ENCODE data around the gene KLK3.
"Not testable (repeated sequence)": the region's sequence is repeated elsewhere in the genome, so short reads cannot be mapped to it uniquely, and the experiment has no call there.

KLK3 gene

GRCh38 chr19:50870417-50871089, 15.8 kb downstream of the KLK3 start:
- DNase-seq: no peak

- no peak for DNase-seq
Measured at GRCh38 chr19:50873056-50873455, 18.3 kb downstream of the KLK3 start, which contains the start of gene KLK2. TSS of gene KLK2 (plus strand) at chr19:50873439. CDS start at chr19:50873474, 35 bp downstream.

GRCh38 chr19:50874211-50874610, 19.5 kb downstream of the KLK3 start:
- no peak for DNase-seq

GRCh38 chr19:50875795-50876422, 21.2 kb downstream of the KLK3 start:
- no peak for DNase-seq

- no peak for DNase-seq
Measured at GRCh38 chr19:50876456-50876855, 21.7 kb downstream of the KLK3 start.

GRCh38 chr19:50877338-50877737, 22.6 kb downstream of the KLK3 start:
- DNase-seq: no peak

DNA sequence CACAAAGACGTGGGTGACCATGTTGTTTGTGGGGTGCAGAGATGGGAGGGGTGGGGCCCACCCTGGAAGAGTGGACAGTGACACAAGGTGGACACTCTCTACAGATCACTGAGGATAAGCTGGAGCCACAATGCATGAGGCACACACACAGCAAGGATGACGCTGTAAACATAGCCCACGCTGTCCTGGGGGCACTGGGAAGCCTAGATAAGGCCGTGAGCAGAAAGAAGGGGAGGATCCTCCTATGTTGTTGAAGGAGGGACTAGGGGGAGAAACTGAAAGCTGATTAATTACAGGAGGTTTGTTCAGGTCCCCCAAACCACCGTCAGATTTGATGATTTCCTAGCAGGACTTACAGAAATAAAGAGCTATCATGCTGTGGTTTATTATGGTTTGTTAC, 24.1 kb downstream of the KLK3 start:
- DNase-seq: no peak

DNA sequence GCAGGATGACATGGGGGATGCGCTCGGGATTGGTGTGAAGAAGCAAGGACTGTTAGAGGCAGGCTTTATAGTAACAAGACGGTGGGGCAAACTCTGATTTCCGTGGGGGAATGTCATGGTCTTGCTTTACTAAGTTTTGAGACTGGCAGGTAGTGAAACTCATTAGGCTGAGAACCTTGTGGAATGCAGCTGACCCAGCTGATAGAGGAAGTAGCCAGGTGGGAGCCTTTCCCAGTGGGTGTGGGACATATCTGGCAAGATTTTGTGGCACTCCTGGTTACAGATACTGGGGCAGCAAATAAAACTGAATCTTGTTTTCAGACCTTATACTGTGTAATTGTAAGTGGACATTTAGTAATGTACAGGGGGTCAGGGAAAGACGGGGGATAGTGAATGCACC, 25.5 kb downstream of the KLK3 start:
- no peak for DNase-seq

- no peak for DNase-seq
Measured at GRCh38 chr19:50882188-50882587, 27.5 kb downstream of the KLK3 start.

GRCh38 chr19:50889638-50890037, 34.9 kb downstream of the KLK3 start:
- no peak for DNase-seq

DNA sequence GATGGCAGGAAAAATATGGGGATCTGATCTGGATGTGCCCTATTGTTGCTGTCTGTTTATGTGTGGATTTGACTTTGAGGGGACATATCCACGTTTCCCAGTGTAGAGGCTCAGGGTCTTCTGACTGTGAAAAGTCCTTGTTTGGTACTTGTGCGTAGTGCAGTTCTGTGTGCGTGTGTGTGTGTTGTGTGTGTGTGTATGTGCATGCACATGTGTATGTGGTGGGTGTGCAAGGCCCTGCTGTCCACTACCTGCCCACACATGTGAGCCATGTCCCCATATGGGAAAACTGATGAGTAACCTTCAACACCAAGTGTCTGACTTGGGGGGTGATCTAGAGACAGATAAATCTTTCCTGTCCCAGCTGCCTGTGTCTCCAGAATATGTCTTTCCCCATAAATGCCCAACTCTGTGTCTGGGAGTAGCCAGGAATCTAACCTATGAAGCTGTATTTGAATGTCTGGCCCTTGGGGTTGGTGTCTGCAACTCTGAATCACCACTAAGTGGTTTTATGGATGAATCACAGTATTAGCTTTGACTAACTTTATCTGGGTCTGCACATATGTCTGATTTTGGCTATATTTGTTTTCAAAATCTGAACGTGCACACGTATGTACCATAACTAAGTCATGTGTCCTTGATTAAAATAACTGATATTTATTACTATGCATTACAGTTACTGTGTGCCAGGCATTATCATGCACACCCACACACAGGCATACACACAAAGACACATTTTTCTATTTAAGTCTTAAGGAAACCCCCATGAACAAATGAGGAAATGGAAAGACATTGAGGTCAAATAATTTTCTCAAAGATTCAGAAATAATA, 35.9 kb downstream of the KLK3 start:
- DNase-seq: peak; percentile 48

GRCh38 chr19:50891253-50891625, 36.5 kb downstream of the KLK3 start:
- no peak for DNase-seq

DNA sequence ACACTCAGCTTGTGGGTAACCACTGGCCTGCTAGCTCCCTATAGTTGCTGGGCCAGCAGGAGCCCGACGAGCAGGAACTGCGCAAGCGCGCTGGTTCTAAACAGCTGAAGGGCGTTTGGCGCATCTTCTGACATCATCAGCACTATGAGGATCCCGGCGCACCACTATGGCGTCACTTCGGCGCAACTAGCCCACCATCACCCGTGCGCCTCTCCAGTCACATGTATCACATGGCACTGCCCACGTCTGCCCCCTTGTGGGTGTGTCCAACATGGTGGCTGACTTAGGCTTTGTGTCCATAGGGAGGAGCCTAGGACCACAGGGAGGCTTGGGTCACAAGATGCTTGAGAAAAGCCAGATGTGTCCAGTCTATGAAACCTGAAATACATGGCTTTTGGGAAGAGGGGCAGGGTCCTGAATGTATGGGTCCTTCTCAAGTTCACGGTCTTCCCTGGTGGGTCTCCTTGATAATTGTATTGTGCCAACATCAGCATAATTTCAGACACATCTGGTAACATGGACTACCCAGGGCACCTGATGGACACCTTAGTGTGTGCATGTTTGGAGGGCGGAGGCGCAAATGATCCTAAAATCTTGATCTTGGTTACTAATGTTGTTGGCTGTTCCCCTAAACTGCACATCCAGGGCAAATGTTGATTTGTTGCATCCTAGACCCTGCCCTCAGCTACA, 38.5 kb downstream of the KLK3 start:
- no peak for DNase-seq

- no peak for DNase-seq
Measured at GRCh38 chr19:50894478-50895356, 40.0 kb downstream of the KLK3 start.

DNA sequence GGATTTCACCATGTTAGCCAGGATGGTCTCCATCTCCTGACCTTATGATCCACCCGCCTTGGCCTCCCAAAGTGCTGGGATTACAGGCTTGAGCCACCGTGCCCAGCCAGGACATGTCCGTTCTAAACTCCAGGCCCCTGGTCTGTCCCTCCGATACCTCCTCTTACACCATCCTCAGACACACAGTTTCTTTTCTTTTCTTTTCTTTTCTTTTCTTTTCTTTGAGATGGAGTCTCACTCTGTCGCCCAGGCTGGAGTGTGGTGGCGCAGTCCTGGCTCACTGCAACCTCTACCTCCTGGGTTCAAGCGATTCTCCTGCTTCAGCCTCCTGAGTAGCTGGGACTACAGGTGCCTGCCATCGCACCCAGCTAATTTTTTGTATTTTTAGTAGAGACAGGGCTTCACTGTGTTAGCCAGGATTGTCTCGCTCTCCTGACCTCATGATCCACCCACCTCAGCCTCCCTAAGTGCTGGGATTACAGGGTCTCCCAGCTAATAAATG, 41.4 kb downstream of the KLK3 start:
- DNase-seq: not testable (repeated sequence)

- DNase-seq: peak; percentile 47
Measured at GRCh38 chr19:50896591-50897190, 42.0 kb downstream of the KLK3 start.

GRCh38 chr19:50897191-50897607, 42.5 kb downstream of the KLK3 start:
- no peak for DNase-seq

GRCh38 chr19:50897612-50898011, 42.9 kb downstream of the KLK3 start:
- DNase-seq: no peak

DNA sequence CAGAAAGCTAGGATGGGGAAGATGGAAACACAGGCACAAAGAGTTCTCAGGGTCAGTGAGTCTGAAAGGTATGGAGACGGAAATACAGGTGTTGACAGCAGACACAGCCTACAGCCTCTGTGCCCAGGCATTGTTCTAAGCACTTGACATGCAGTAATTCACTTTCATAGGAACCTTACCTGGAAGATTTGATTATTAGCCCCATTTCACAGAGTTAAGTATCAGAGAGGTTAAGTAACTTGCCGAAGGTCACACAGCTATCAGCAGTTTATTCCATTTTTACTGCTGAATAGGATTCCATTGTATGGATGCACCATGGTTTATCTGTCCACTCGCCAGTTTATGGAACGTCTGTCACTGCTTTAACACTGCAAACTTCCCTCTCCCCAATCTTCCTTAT, 43.3 kb downstream of the KLK3 start:
- DNase-seq: no peak

DNA sequence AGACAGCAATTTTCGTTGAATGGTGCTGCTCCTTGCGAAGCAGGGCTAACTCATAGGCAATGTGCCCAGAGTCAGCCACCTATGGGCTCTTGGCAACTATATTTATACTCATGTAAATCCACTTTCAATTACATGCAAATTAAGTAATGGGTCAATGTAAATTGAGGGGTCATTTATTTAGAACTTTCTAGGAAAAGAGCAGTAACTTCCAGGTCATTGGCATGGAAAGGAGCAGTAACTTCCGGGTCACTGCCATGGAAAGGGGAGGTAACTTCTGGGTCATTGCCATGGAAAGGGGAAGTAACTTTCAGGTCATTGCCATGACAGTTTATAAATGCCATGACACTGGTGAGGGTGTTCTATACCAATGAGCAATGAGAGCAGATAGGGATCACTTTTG, 44.9 kb downstream of the KLK3 start:
- no peak for DNase-seq

GRCh38 chr19:50902640-50903039, 47.9 kb downstream of the KLK3 start:
- DNase-seq: no peak

DNA sequence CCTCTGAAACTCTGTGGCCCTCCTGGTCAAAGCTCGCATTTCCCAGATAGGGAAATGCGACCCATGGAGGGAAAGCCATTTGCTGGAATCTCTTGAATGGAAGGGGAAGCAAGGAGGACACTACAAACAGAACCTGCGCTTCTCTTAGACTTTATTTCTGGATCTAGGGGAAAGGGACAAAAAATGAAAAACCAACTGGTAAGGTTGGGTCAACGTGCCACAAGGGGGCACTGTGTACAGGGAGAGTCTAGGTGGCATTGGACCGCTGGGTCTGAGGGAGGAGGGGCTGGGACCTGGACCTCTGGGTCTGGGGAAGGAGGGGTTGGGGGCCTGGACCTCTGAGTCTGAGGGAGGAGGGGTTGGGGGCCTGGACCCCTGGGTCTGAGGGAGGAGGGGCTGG, 51.5 kb downstream of the KLK3 start:
- DNase-seq: no peak
